HepG2 (cell line): ENCODE results near the gene MT1M. TPM values are rescaled to one million over a fixed set of nuclear protein-coding genes. Genes with fewer than 3 reads are reported as not detected.

Source experiments
- DNMT3B ChIP-seq: conservative IDR thresholded peaks from 2 replicates; pipeline ENCODE4 v1.6.1; 2016; ENCODE audit warnings: missing biosample characterization, control low read depth
- ETV5 ChIP-seq: IDR thresholded peaks from 2 replicates; pipeline ENCODE4 v1.6.1; 2018; ENCODE audit warnings: missing biosample characterization, missing genetic modification reagents, inconsistent platforms, borderline replicate concordance
- HNRNPH1 ChIP-seq: fragments of 200-400 bp; formaldehyde crosslinking; optimal IDR thresholded peaks from 2 replicates; pipeline ENCODE3; 2017; ENCODE audit warnings: mild to moderate bottlenecking, low read depth, low read length
- KDM5A ChIP-seq: fragments of 200-600 bp; sonication (generic); IDR thresholded peaks from 2 replicates; pipeline ENCODE4 v1.7.0; 2018; ENCODE audit warnings: antibody characterized with exemption, mild to moderate bottlenecking, low read length, borderline replicate concordance
- KLF16 ChIP-seq, 2 experiments: sonication (generic) in 1 of 2; formaldehyde crosslinking in 1 of 2; IDR thresholded peaks; 2 replicates each; pipeline versions ENCODE4 v1.6.1 to v1.8.0; 2016 to 2023; ENCODE audit warnings: missing genetic modification reagents in 2 of 2, missing compliant biosample characterization in 1 of 2
- NAIF1 ChIP-seq: sonication (generic); formaldehyde crosslinking; IDR thresholded peaks from 2 replicates; pipeline ENCODE4 v1.5.0; 2020; ENCODE audit warnings: mild to moderate bottlenecking, missing genetic modification reagents, borderline replicate concordance
- PTBP1 ChIP-seq: fragments of 200-400 bp; formaldehyde crosslinking; IDR thresholded peaks from 2 replicates; pipeline ENCODE4 v1.6.1; 2018; ENCODE audit warnings: low read length, low read depth; ENCODE audit not compliant: poor library complexity, severe bottlenecking
- RCOR2 ChIP-seq: IDR thresholded peaks from 2 replicates; pipeline ENCODE4 v1.6.1; 2016; ENCODE audit warnings: missing biosample characterization, missing genetic modification reagents
- REL ChIP-seq: sonication (generic); formaldehyde crosslinking; conservative IDR thresholded peaks from 2 replicates; pipeline ENCODE4 v1.8.0; 2022; ENCODE audit warnings: mild to moderate bottlenecking, missing genetic modification reagents, moderate library complexity
- SETDB1 ChIP-seq: sonication (generic); formaldehyde crosslinking; IDR thresholded peaks from 2 replicates; pipeline ENCODE4 v1.5.1; 2020; ENCODE audit warnings: missing genetic modification reagents, mild to moderate bottlenecking, borderline replicate concordance
- SP4 ChIP-seq: sonication (generic); formaldehyde crosslinking; IDR thresholded peaks from 2 replicates; pipeline ENCODE4 v1.8.1; 2023; ENCODE audit warnings: mild to moderate bottlenecking, missing genetic modification reagents
- STAT5B ChIP-seq: sonication (generic); formaldehyde crosslinking; IDR thresholded peaks from 2 replicates; pipeline ENCODE4 v1.4.0; 2020; ENCODE audit warnings: missing genetic modification reagents
- ZBTB38 ChIP-seq: sonication (generic); formaldehyde crosslinking; IDR thresholded peaks from 2 replicates; pipeline ENCODE4 v1.5.1; 2020; ENCODE audit warnings: mild to moderate bottlenecking, missing genetic modification reagents
- ZFP41 ChIP-seq: sonication (generic); formaldehyde crosslinking; IDR thresholded peaks from 2 replicates; pipeline ENCODE4 v1.4.0; 2020; ENCODE audit warnings: mild to moderate bottlenecking, missing genetic modification reagents, borderline replicate concordance
- ZNF329 ChIP-seq: sonication (generic); formaldehyde crosslinking; IDR thresholded peaks from 2 replicates; pipeline ENCODE4 v1.9.0; 2021; ENCODE audit warnings: low read depth, mild to moderate bottlenecking, missing genetic modification reagents
- ZNF674 ChIP-seq: sonication (generic); formaldehyde crosslinking; IDR thresholded peaks from 2 replicates; pipeline ENCODE4 v1.5.0; 2020; ENCODE audit warnings: low read depth, mild to moderate bottlenecking, missing genetic modification reagents
- polyA plus RNA-seq, 8 experiments: library from polyadenylated mRNA; depleted of rRNA in 3 of 8; stranded (reverse) in 7 of 8; unstranded in 1 of 8; fragments of >200 nt; fragmentation: Illumina TruSeq in 4 of 8; extraction: Trizol in 4 of 8; gene quantifications; 2 replicates each; pipeline versions ENCODE4 v1.2.1 to v1.2.3, GENCODE V29; 2011 to 2016; ENCODE audit warnings: low read depth in 4 of 8, missing spikeins in 1 of 8, mixed read lengths in 1 of 8; ENCODE audit not compliant: insufficient read depth in 1 of 8
- total RNA-seq, 5 experiments: library from RNA; depleted of rRNA; stranded (reverse); fragments of >200 nt; fragmentation: Illumina TruSeq; extraction: Trizol; gene quantifications; 2 replicates each; pipeline ENCODE4 v1.2.3, GENCODE V29; 2016; ENCODE audit warnings: low read depth in 1 of 5
- TF ChIP-seq, protein P1 (sequence below): sonication (generic); formaldehyde crosslinking; IDR thresholded peaks from 2 replicates; pipeline ENCODE4 v1.5.1; 2020; ENCODE audit warnings: missing genetic modification reagents, mild to moderate bottlenecking, borderline replicate concordance
- TF ChIP-seq, protein P2 (sequence below): conservative IDR thresholded peaks from 2 replicates; pipeline ENCODE4 v1.6.1; 2018; ENCODE audit warnings: missing genetic modification reagents
- TF ChIP-seq, protein P3 (sequence below): sonication (generic); formaldehyde crosslinking; IDR thresholded peaks from 2 replicates; pipeline ENCODE4 v1.4.0; 2020; ENCODE audit warnings: missing genetic modification reagents
- TF ChIP-seq, protein P4 (sequence below): sonication (generic); formaldehyde crosslinking; IDR thresholded peaks from 2 replicates; pipeline ENCODE4 v1.4.0; 2020; ENCODE audit warnings: mild to moderate bottlenecking, missing genetic modification reagents, borderline replicate concordance

The MT1M gene
- total and polyA plus RNA-seq, 2 of the 13 experiments (the other 11 are each of a cell fraction or from before 2014, with no cell fraction given) = 4.6 TPM; not detected in 1

DNA sequence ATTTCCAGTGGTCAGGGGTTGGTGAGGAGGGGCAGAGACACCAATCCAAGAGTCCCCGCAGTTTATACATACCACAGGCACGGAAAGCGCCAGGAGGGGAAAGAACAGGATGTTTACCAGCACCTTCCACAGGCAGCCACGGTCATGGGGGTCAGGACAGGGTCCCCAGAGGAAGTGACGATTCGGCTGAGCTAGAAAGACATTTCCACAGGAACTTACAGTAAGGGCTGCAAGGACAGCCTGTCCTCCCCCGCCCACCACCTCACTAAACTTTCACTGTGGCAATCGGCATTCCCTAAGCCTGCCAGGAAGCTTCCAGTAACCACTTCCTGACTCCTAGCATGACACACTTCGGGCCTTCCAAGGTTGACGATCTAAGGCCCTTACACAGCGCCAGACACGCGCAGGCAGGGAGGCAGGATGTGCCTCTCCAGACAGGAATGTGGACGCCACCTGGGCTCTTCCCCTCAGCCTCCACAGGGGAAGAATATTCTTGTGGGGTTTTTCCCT is 25.3 kb upstream of the MT1M start (continued):
- TF ChIP-seq, protein P1, sequence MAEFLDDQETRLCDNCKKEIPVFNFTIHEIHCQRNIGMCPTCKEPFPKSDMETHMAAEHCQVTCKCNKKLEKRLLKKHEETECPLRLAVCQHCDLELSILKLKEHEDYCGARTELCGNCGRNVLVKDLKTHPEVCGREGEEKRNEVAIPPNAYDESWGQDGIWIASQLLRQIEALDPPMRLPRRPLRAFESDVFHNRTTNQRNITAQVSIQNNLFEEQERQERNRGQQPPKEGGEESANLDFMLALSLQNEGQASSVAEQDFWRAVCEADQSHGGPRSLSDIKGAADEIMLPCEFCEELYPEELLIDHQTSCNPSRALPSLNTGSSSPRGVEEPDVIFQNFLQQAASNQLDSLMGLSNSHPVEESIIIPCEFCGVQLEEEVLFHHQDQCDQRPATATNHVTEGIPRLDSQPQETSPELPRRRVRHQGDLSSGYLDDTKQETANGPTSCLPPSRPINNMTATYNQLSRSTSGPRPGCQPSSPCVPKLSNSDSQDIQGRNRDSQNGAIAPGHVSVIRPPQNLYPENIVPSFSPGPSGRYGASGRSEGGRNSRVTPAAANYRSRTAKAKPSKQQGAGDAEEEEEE (CRISPR knock-in tag) = no peak
- TF ChIP-seq, protein P2, sequence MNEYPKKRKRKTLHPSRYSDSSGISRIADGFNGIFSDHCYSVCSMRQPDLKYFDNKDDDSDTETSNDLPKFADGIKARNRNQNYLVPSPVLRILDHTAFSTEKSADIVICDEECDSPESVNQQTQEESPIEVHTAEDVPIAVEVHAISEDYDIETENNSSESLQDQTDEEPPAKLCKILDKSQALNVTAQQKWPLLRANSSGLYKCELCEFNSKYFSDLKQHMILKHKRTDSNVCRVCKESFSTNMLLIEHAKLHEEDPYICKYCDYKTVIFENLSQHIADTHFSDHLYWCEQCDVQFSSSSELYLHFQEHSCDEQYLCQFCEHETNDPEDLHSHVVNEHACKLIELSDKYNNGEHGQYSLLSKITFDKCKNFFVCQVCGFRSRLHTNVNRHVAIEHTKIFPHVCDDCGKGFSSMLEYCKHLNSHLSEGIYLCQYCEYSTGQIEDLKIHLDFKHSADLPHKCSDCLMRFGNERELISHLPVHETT (CRISPR knock-in tag) = no peak; the same call in 1 of the 2 replicates
- TF ChIP-seq ZBTB38 (CRISPR knock-in tag) (peak; percentile 39; the same call in 1 of the 2 replicates), PTBP1 (no peak), SETDB1 (no peak), ETV5 (CRISPR knock-in tag) (peak; percentile 94), ZFP41 (CRISPR knock-in tag) (no peak), SP4 (CRISPR knock-in tag) (peak; percentile 83), HNRNPH1 (no peak), KDM5A (no peak; the same call in 1 of the 2 replicates), KLF16 (CRISPR knock-in tag; IDR thresholded peaks at IDR 0.05) (peak in 1 of 2 experiments; percentile 83; a peak in 2 of 4 replicates), DNMT3B (CRISPR knock-in tag) (no peak; the same call in 1 of the 2 replicates), STAT5B (CRISPR knock-in tag) (no peak), ZNF329 (CRISPR knock-in tag) (no peak; the same call in 1 of the 2 replicates), NAIF1 (no peak), RCOR2 (CRISPR knock-in tag) (no peak; the same call in 1 of the 2 replicates), REL (no peak), ZNF674 (CRISPR knock-in tag) (no peak)
- TF ChIP-seq, protein P3, sequence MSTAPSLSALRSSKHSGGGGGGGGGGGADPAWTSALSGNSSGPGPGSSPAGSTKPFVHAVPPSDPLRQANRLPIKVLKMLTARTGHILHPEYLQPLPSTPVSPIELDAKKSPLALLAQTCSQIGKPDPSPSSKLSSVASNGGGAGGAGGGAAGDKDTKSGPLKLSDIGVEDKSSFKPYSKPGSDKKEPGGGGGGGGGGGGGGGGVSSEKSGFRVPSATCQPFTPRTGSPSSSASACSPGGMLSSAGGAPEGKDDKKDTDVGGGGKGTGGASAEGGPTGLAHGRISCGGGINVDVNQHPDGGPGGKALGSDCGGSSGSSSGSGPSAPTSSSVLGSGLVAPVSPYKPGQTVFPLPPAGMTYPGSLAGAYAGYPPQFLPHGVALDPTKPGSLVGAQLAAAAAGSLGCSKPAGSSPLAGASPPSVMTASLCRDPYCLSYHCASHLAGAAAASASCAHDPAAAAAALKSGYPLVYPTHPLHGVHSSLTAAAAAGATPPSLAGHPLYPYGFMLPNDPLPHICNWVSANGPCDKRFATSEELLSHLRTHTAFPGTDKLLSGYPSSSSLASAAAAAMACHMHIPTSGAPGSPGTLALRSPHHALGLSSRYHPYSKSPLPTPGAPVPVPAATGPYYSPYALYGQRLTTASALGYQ (CRISPR knock-in tag) = peak; percentile 93
- TF ChIP-seq, protein P4, sequence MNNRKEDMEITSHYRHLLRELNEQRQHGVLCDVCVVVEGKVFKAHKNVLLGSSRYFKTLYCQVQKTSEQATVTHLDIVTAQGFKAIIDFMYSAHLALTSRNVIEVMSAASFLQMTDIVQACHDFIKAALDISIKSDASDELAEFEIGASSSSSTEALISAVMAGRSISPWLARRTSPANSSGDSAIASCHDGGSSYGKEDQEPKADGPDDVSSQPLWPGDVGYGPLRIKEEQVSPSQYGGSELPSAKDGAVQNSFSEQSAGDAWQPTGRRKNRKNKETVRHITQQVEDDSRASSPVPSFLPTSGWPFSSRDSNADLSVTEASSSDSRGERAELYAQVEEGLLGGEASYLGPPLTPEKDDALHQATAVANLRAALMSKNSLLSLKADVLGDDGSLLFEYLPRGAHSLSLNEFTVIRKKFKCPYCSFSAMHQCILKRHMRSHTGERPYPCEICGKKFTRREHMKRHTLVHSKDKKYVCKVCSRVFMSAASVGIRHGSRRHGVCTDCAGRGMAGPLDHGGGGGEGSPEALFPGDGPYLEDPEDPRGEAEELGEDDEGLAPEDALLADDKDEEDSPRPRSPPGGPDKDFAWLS (CRISPR knock-in tag) = no peak
